Hematopoietic multipotent progenitor cell (in vitro differentiated cells): ENCODE measurements around the gene CUL1. TPM values are rescaled to one million over a fixed set of nuclear protein-coding genes. Genes with fewer than 3 reads are reported as not detected.

ENCODE experiments used
- DNase-seq, 3 donors: peaks; one replicate each; pipeline ENCODE4 v3.0.0-alpha.2; 2011 to 2015; ENCODE audit warnings: low read depth in 2 of 3, low spot score in 2 of 3
- total RNA-seq: library from RNA; depleted of rRNA; stranded (reverse); fragments of >200 nt; gene quantifications from one replicate; pipeline ENCODE4 v1.2.3, GENCODE V29; 2012

Gene CUL1
- total RNA-seq, 1 donor, result 29.9 TPM

DNA sequence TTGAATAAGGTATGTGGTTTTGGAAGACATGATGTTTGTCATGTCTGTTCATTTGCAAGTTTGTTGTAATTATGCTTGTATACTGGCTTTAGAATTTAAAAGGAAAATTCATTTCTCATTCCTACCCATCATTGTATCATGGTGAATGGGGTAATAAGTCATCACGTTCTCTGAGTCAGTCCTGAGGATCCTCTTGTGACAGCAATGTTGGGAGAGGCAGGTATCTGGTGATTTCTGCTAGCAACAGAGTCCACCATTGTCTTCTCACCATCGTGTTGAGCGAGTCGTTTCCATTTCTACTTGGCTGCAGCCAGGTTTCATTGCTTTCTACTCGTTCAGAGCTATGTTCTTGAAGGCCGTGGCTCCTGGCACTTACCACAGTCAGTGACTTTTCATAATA is 16.3 kb downstream of the CUL1 start:
- DNase-seq, result no peak

GRCh38 chr7:148717266-148717793 is 18.6 kb downstream of the CUL1 start:
- DNase-seq, result no peak

GRCh38 chr7:148718431-148718830 is 19.7 kb downstream of the CUL1 start:
- no peak for DNase-seq

GRCh38 chr7:148719753-148720152 is 21.1 kb downstream of the CUL1 start:
- DNase-seq, result peak in 1 of 3 donors; percentile 25

DNA sequence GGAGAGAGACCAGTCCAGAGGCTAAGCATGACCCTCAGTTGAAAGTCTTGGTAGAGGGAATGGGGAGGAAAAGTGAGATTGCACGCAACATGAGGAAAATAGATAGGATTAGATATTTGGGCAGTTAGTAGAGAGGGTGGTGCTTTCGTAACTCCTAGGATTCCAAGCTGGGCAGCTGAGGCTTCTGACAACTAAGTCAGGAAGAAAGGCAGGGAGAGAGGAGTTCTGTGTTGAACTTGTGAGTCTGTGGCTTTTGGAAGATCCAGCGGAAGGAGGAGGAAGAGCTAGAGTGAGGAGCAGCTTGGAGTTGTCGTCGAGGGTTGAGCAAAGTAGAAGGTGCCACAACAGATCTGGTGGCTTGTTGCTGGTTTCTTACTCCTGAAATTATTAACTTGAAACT is 21.8 kb downstream of the CUL1 start:
- DNase-seq, result no peak

- DNase-seq, result peak in 1 of 3 donors; percentile 28
Measured at GRCh38 chr7:148721390-148721789, 22.7 kb downstream of the CUL1 start.

DNA sequence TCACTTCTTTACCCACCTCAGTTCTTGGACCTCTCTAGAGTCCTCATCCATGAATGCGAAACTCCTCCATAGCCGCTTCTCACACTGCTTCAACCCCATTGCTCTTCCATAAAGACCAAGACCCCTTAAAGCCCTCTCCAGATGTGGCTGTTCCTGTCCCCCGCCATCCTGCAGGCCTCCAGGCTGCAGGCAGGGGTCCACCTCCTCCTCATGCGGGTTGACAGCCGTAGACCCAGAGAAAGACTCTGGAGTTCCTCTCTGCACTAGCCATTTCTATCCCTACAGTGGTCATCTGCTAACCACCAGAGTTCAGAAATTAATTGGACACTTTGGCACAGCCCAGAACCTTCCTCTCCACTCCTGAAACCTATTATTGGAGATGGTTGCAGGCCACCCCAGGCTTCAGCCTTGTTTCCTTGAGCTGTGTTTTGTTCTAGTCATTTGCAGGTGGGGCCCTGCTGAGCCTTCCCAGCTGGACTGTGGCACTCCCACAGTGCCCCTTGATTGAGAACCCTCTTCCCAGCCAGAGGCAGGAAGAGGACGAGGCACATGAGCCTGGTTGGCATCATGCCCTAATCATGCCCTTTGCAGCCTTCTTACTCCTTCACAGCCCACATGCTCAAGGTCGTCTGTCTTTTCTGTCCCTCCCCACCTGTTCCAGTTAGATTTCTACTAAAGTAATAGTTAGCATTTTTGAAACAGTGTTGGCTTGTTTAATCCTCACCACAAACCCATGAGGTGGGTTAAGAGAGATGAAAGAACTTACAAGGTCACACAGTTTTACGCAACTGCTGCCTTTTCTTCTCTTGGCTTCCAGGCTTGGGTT is 23.9 kb downstream of the CUL1 start:
- DNase-seq, result no peak

DNA sequence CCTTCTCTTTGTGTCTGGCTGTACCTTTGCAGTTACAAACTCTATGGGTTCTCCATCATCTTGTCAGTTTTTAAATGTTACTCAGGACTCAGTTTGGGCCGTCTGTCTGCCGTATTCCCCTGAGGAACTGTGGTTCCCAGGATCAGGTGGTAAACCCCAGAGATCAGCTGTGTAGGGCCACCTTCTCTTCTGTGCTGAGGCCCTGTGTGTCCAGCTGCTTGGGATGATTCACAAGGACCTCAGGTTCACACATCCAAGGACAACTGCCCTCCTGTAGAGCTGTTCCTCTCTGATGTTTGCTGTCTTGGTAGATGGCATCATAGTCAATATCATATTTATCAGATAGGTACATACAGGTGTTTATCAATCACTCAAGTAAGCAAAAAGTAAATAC is 24.5 kb downstream of the CUL1 start:
- no peak for DNase-seq

- DNase-seq, result no peak
Measured at GRCh38 chr7:148723846-148724245, 25.1 kb downstream of the CUL1 start.

- peak in 1 of 3 donors; percentile 29 for DNase-seq
Measured at GRCh38 chr7:148726385-148726784, 27.7 kb downstream of the CUL1 start.

GRCh38 chr7:148727501-148728278 is 29.0 kb downstream of the CUL1 start:
- no peak for DNase-seq

GRCh38 chr7:148729984-148730733 is 31.5 kb downstream of the CUL1 start:
- DNase-seq, result no peak

GRCh38 chr7:148732862-148733261 is 34.2 kb downstream of the CUL1 start:
- DNase-seq, result no peak

DNA sequence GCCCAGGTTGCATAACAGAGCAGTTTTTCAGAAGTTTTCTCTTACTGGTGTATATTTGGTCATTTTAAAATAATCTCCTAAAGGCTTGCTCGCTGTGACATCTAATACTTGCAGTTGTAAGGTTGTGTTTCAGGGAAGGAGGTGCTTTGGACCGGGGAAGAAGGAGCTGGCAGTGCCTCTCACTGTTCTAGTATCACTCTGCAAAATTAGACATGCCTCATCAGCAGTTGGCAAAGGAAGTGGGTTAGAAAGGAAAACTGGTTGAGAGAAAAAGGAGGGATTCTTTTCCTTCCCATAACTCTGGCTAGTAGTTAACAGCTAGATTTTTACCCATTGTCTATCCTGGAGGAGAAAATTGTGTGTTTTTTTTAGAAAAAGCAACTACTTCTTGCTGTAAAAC is 34.8 kb downstream of the CUL1 start:
- no peak for DNase-seq

GRCh38 chr7:148735141-148735540 is 36.4 kb downstream of the CUL1 start:
- no peak for DNase-seq

DNA sequence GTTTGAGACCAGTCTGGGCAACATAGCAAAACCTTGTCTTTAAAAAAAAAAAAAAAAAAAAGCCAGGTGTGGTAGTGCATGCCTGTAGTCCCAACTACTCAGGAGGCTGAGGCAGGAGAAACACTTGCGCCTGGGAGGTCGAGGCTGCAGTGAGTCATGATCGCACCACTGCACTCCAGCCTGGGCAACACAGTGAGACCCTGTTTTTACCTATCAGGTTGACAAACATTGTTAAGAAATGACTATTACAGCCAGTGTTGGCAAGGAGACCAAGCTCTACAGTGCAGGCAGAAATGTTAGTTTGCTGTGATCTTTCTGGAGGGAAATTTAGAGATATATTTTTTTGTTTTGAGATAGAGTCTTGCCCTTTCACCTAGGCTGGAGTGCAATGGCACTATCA is 37.3 kb downstream of the CUL1 start:
- DNase-seq, result no peak

DNA sequence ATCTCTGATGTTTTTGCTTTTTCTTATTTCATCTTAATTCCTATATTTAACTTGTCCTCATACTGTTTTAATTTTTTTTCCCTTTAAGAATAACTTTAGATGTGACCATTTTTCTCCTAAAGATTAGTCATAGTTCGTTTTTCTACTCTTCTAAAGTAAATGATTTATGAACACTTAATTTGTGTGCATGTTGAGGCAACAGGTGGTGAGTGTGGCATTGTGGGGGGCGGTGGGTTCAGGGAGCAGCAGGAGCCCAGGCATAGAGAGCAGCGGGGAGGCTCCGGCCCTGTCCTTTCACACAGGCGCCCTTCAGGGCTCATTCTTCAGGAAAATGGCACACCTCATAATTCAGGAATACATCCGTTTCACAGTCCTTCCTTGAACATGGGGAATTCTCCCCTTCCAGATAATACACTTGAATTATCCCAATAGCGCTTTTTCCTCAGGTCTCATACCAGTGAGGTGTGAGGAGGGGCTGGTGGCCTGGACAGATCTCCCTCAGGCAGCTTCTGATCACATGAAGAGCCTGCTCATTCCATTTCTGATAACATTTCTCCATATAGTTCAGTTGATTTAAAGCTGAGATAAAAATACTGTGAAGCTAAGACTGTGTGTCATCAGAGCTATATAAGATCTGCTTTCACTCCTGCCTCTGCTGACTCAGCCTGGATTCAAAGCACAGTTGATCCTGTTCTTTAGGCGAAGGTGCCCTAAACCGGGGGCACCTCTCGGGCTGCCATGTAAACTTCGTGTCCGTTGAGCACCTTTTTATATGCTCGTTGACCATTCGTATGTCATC is 40.2 kb downstream of the CUL1 start:
- no peak for DNase-seq

DNA sequence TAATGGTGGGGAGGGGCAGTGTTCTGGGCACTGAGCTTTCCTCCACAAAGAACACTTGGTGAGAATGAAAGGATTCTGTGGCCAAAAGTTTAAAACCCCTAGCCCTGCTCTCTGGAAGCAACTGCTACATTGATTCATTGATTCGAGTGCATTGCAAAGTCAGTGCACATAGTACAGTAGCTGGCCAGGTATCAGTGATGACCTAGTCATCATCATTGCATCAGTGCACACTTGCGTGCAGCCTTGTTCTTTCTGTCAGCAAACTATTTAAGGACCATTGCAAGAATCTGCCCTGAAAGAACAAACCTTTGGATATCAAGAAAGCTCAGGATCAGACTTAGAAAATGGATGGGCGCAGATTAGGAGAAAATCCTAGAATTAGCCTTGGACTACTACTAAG is 47.4 kb downstream of the CUL1 start:
- no peak for DNase-seq

- no peak for DNase-seq
Measured at GRCh38 chr7:148747274-148747673, 48.6 kb downstream of the CUL1 start.
